H1 (cell line): Measurements from ENCODE around the gene COL4A1. TPM values are rescaled to one million over a fixed set of nuclear protein-coding genes. Genes with fewer than 3 reads are reported as not detected.

ENCODE experiments used
- CTCF ChIA-PET: fragments of 300-600 bp; sonication (Branson Sonifier 250); formaldehyde crosslinking; loops from one replicate; lab custom pipeline; 2021; ENCODE audit not compliant: partially characterized antibody; lab: Charles Lee
- POLR2A ChIA-PET: fragments of 300-600 bp; sonication (Branson Sonifier 250); formaldehyde crosslinking; loops from one replicate; lab custom pipeline; 2021; ENCODE audit warnings: inconsistent platforms; ENCODE audit not compliant: partially characterized antibody; lab: Charles Lee
- DNase-seq, 2 experiments: peaks; one replicate each; pipeline versions ENCODE4 v3.0.0 to v3.0.0-alpha.2; 2010 to 2022; ENCODE audit warnings: low spot score in 2 of 2, low read depth in 1 of 2, mixed read lengths in 1 of 2
- FAIRE-seq: peaks from 2 replicates; lab custom pipeline; 2011; peaks lifted over from hg19 to GRCh38; lab: Jason Lieb, UNC
- H2AFZ ChIP-seq: 2 replicates; pipeline ENCODE4 v1.8.1; 2012; ENCODE audit warnings: low read length, inconsistent platforms
- H2AK5ac ChIP-seq: 2 replicates; pipeline ENCODE4 v1.6.1; 2013; ENCODE audit warnings: low read depth, low read length
- H2BK120ac ChIP-seq: replicated peaks from 2 replicates; pipeline ENCODE3; 2013; ENCODE audit warnings: low read depth, low read length, inconsistent platforms
- H2BK12ac ChIP-seq: 2 replicates; pipeline ENCODE4 v1.6.1; 2013; ENCODE audit warnings: low read depth, low read length
- H2BK15ac ChIP-seq: 2 replicates; pipeline ENCODE4 v1.6.1; 2013; ENCODE audit warnings: low read length
- H2BK20ac ChIP-seq: 2 replicates; pipeline ENCODE4 v1.6.1; 2013; ENCODE audit warnings: low read length
- H2BK5ac ChIP-seq: 2 replicates; pipeline ENCODE4 v1.6.1; 2013; ENCODE audit warnings: low read depth, low read length
- H3K14ac ChIP-seq: 2 replicates; pipeline ENCODE4 v1.6.1; 2013; ENCODE audit warnings: inconsistent platforms; ENCODE audit not compliant: insufficient read length
- H3K18ac ChIP-seq: 2 replicates; pipeline ENCODE4 v1.6.1; 2013; ENCODE audit warnings: low read length; ENCODE audit errors: extremely low read depth
- H3K23ac ChIP-seq: 2 replicates; pipeline ENCODE4 v1.6.1; 2013; ENCODE audit warnings: inconsistent platforms; ENCODE audit not compliant: insufficient read length
- H3K23me2 ChIP-seq: 2 replicates; pipeline ENCODE4 v1.6.1; 2013; ENCODE audit warnings: low read depth, low read length
- H3K27ac ChIP-seq: 2 replicates; pipeline ENCODE4 v1.6.1; 2011; ENCODE audit warnings: low read depth, low read length, inconsistent platforms
- H3K27me3 ChIP-seq, 4 experiments: replicated peaks in 1 of 4; 1 replicate in 1 of 4; 2 replicates in 3 of 4; pipeline versions ENCODE4 v1.6.1 to v1.8.1; 2011 to 2013; ENCODE audit warnings: low read length in 3 of 4, mild to moderate bottlenecking in 3 of 4, inconsistent platforms in 2 of 4, mixed read lengths in 2 of 4, moderate library complexity in 1 of 4; ENCODE audit not compliant: control insufficient read depth in 3 of 4, insufficient read depth in 3 of 4; ENCODE audit errors: extremely low read depth in 1 of 4
- H3K36me3 ChIP-seq, 4 experiments: 2 replicates each; pipeline versions ENCODE4 v1.6.1 to v1.8.1; 2011 to 2013; ENCODE audit warnings: mild to moderate bottlenecking in 4 of 4, low read length in 3 of 4, moderate library complexity in 2 of 4, control low read depth in 1 of 4, inconsistent platforms in 1 of 4; ENCODE audit not compliant: insufficient read depth in 4 of 4, control insufficient read depth in 2 of 4
- H3K4ac ChIP-seq: replicated peaks from 2 replicates; pipeline ENCODE3; 2013; ENCODE audit warnings: low read length, low read depth, mixed read lengths, inconsistent platforms; ENCODE audit not compliant: insufficient read length
- H3K4me1 ChIP-seq, 4 experiments: replicated peaks in 1 of 4; 1 replicate in 1 of 4; 2 replicates in 3 of 4; pipeline versions ENCODE4 v1.6.1 to v1.8.1; 2011 to 2013; ENCODE audit warnings: low read length in 3 of 4, inconsistent platforms in 2 of 4, mixed read lengths in 1 of 4; ENCODE audit not compliant: insufficient read depth in 4 of 4, control insufficient read depth in 3 of 4
- H3K4me2 ChIP-seq, 2 experiments: 2 replicates each; pipeline versions ENCODE4 v1.6.1 to v1.8.1; 2011 to 2013; ENCODE audit warnings: low read depth in 2 of 2, low read length in 2 of 2, control low read depth in 1 of 2, inconsistent platforms in 1 of 2, mild to moderate bottlenecking in 1 of 2; ENCODE audit not compliant: insufficient read depth in 1 of 2
- H3K4me3 ChIP-seq, 4 experiments: fragments of 200-600, 300-600 bp in 1 of 4; sonication (generic), shearing (Covaris generic), sonication (Bioruptor Twin) in 1 of 4; 2 replicates each; pipeline versions ENCODE4 v1.5.1 to v1.8.1; 2011 to 2016; ENCODE audit warnings: low read length in 4 of 4, low read depth in 3 of 4, control low read depth in 2 of 4, inconsistent platforms in 2 of 4, mild to moderate bottlenecking in 2 of 4, mixed read lengths in 1 of 4, moderate library complexity in 1 of 4; ENCODE audit not compliant: insufficient read depth in 2 of 4; ENCODE audit errors: extremely low read depth in 1 of 4
- H3K56ac ChIP-seq: replicated peaks from 2 replicates; pipeline ENCODE3; 2013; ENCODE audit warnings: low read depth, mild to moderate bottlenecking, mixed read lengths, low read length, inconsistent platforms; ENCODE audit not compliant: insufficient read length
- H3K79me1 ChIP-seq: 2 replicates; pipeline ENCODE4 v1.6.1; 2013; ENCODE audit warnings: low read depth, low read length, control low read depth
- H3K79me2 ChIP-seq, 2 experiments: 2 replicates each; pipeline versions ENCODE4 v1.6.1 to v1.8.1; 2012 to 2013; ENCODE audit warnings: low read length in 2 of 2, mild to moderate bottlenecking in 2 of 2, inconsistent platforms in 1 of 2; ENCODE audit not compliant: insufficient read depth in 2 of 2, control insufficient read depth in 1 of 2
- H3K9ac ChIP-seq, 4 experiments: replicated peaks in 1 of 4; 1 replicate in 1 of 4; 2 replicates in 3 of 4; pipeline versions ENCODE4 v1.6.1 to v1.8.1; 2011 to 2013; ENCODE audit warnings: low read depth in 3 of 4, low read length in 3 of 4, control low read depth in 2 of 4, mild to moderate bottlenecking in 2 of 4, moderate library complexity in 2 of 4, inconsistent platforms in 1 of 4; ENCODE audit errors: extremely low read depth in 1 of 4
- H3K9me3 ChIP-seq, 2 experiments: 2 replicates each; pipeline versions ENCODE4 v1.6.1 to v1.8.1; 2012 to 2013; ENCODE audit warnings: mild to moderate bottlenecking in 2 of 2, moderate library complexity in 2 of 2, control low read depth in 1 of 2, inconsistent platforms in 1 of 2, low read depth in 1 of 2, low read length in 1 of 2, mixed read lengths in 1 of 2; ENCODE audit not compliant: insufficient read depth in 2 of 2
- H4K20me1 ChIP-seq, 2 experiments: replicated peaks in 1 of 2; 2 replicates each; pipeline versions ENCODE3 to v1.8.1; 2011 to 2013; ENCODE audit warnings: inconsistent platforms in 2 of 2, low read length in 2 of 2, mild to moderate bottlenecking in 1 of 2; ENCODE audit not compliant: insufficient read depth in 2 of 2, control insufficient read depth in 1 of 2
- H4K5ac ChIP-seq: 2 replicates; pipeline ENCODE4 v1.6.1; 2013; ENCODE audit warnings: low read length, low read depth, mixed read lengths, inconsistent platforms; ENCODE audit not compliant: insufficient read length
- H4K8ac ChIP-seq: 2 replicates; pipeline ENCODE4 v1.8.0; 2013; ENCODE audit warnings: mild to moderate bottlenecking, moderate library complexity, low read length, inconsistent platforms; ENCODE audit not compliant: insufficient read depth; ENCODE audit errors: extremely low read depth
- H4K91ac ChIP-seq: replicated peaks from 2 replicates; pipeline ENCODE3; 2013; ENCODE audit warnings: low read length, mixed read lengths, inconsistent platforms; ENCODE audit not compliant: insufficient read length
- CBX5 ChIP-seq: fragments of 300-800, 300-1000 bp; sonication (generic); IDR thresholded peaks from 2 replicates; pipeline ENCODE4 v1.7.1; 2016; ENCODE audit warnings: antibody characterized with exemption, low read length, low read depth
- CBX8 ChIP-seq: fragments of 300-800, 300-1000 bp; sonication (generic); IDR thresholded peaks from 2 replicates; pipeline ENCODE4 v1.7.1; 2016; ENCODE audit warnings: low read depth, low read length, borderline replicate concordance
- CEBPB ChIP-seq: IDR thresholded peaks from 2 replicates; pipeline ENCODE4 v1.6.1; 2012; ENCODE audit warnings: low read depth, low read length
- CTBP2 ChIP-seq: IDR thresholded peaks from 2 replicates; pipeline ENCODE4 v1.7.0; 2011; ENCODE audit warnings: borderline replicate concordance, mild to moderate bottlenecking, moderate library complexity, mixed read lengths, low read length; ENCODE audit not compliant: insufficient read depth, insufficient read length
- EGR1 ChIP-seq: IDR thresholded peaks from 2 replicates; pipeline ENCODE4 v1.6.1; 2011; ENCODE audit warnings: low read depth, low read length, borderline replicate concordance
- EP300 ChIP-seq, 2 experiments: IDR thresholded peaks; 1 replicate in 1 of 2; 2 replicates in 1 of 2; pipeline ENCODE4 v1.6.1; 2011 to 2012; ENCODE audit warnings: low read depth in 2 of 2, low read length in 2 of 2, mild to moderate bottlenecking in 2 of 2, borderline replicate concordance in 1 of 2, inconsistent platforms in 1 of 2, moderate library complexity in 1 of 2
- EZH2 ChIP-seq: fragments of 200-600 bp; sonication (generic); IDR thresholded peaks from 2 replicates; pipeline ENCODE4 v1.7.1; 2012; ENCODE audit warnings: low read depth, mild to moderate bottlenecking, moderate library complexity, low read length, inconsistent platforms; ENCODE audit not compliant: severe bottlenecking
- FOSL1 ChIP-seq: IDR thresholded peaks from 2 replicates; pipeline ENCODE4 v1.6.1; 2011; ENCODE audit warnings: mild to moderate bottlenecking, low read depth, low read length, moderate library complexity; ENCODE audit not compliant: insufficient read depth
- GTF2F1 ChIP-seq: IDR thresholded peaks from 2 replicates; pipeline ENCODE4 v1.6.1; 2012; ENCODE audit warnings: low read depth, low read length, improper control_type of control experiment, borderline replicate concordance
- MAX ChIP-seq: IDR thresholded peaks from 2 replicates; pipeline ENCODE4 v1.6.1; 2012; ENCODE audit warnings: inconsistent platforms
- NRF1 ChIP-seq: IDR thresholded peaks from 2 replicates; pipeline ENCODE4 v1.6.1; 2011; ENCODE audit warnings: mild to moderate bottlenecking, low read depth, low read length, improper control_type of control experiment
- RBBP5 ChIP-seq: IDR thresholded peaks from 2 replicates; pipeline ENCODE4 v1.7.1; 2012; ENCODE audit warnings: low read depth, mild to moderate bottlenecking, inconsistent platforms, low read length, moderate library complexity, borderline replicate concordance
- TCF12 ChIP-seq: IDR thresholded peaks from 2 replicates; pipeline ENCODE4 v1.6.1; 2011; ENCODE audit warnings: low read depth, mild to moderate bottlenecking, low read length
- WGBS, 2 experiments: shearing (Covaris generic) in 1 of 2; methylation state at CpG; one replicate each; pipeline versions ENCODE4 v1.1.6 to v1.1.7; 2013 to 2015; ENCODE audit warnings: low lambda C conversion rate in 2 of 2, mixed read lengths in 2 of 2, inconsistent platforms in 1 of 2, low coverage in 1 of 2, missing lambda C conversion rate in 1 of 2; ENCODE audit not compliant: insufficient replicate concordance in 2 of 2, insufficient coverage in 1 of 2, insufficient read length in 1 of 2; ENCODE audit errors: extremely low coverage in 1 of 2, missing lambda C conversion rate in 1 of 2; 5-methylcytosine and 5-hydroxymethylcytosine counted together
- polyA plus RNA-seq, 7 experiments: library from polyadenylated mRNA; depleted of rRNA in 3 of 7; stranded (reverse) in 5 of 7; unstranded in 2 of 7; fragments of >200 nt in 5 of 7; fragments of 200-250 nt in 2 of 7; gene quantifications; 1 replicate in 5 of 7; 2 replicates in 1 of 7; 4 replicates in 1 of 7; pipeline versions ENCODE4 v1.2.1 to v1.2.3, GENCODE V29; 2011 to 2013; ENCODE audit warnings: missing spikeins in 2 of 7, mixed read lengths in 2 of 7
- total RNA-seq: library from RNA; stranded (reverse); fragmentation: NEBNext Ultra II Directional; extraction: Animal tissue kit (Norgen Biotek cat#: 25700); gene quantifications from 2 replicates; pipeline ENCODE4 v1.2.1, GENCODE V29; 2021

COL4A1 gene
- total and polyA plus RNA-seq, 2 of the 8 experiments (the other 6 are each of a cell fraction or from before 2014, with no cell fraction given): 30.7 to 82.0 TPM

DNA sequence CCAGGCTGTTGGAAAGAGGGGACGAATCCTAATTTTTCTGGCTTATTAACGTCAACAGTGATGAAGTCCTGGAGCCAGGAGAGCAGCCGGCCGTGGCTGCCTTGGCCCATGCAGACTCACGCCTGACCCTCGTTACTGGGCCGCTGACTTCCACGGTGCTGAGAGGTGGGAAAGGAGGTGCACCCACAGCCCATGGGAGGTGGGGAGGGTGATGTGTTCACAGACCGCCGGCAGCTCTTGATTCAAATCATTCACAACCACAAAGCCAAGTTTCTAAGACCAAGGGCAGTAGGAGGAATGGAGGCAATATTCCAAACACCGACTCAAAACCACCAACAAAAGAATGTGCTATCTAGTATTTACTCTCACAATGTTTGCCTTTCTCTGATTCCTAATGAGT lies 24.4 kb upstream of the COL4A1 start:
- Histone ChIP-seq H4K91ac (no peak overlapping the region), H3K36me3 (no peaks in the 10 kb centered on the region; a peak in 1 of 8 replicates), H4K8ac (no peak overlapping the region), H3K4me3 (no peak overlapping the region), H3K14ac (no peak overlapping the region), H3K4me1 (peaks cover 5 to 14% (median 9%) of the 10 kb centered on the region in 4 experiments), H3K18ac (no peak overlapping the region), H3K9me3 (no peaks in the 10 kb centered on the region), H2BK20ac (no peak overlapping the region), H3K23ac (no peak overlapping the region), H4K5ac (no peak overlapping the region), H3K56ac (no peak overlapping the region), H3K4ac (no peak overlapping the region), H3K79me1 (peaks cover 3% of the 10 kb centered on the region; the same call in 1 of the 2 replicates), H3K27ac (no peak overlapping the region), H3K27me3 (no peaks in the 10 kb centered on the region), H2AK5ac (no peak overlapping the region), H3K23me2 (no peaks in the 10 kb centered on the region), H3K4me2 (no peak overlapping the region), H2BK12ac (no peak overlapping the region), H2BK15ac (no peak overlapping the region), H3K9ac (no peak overlapping the region), H2AFZ (no peak overlapping the region), H3K79me2 (no peaks in the 10 kb centered on the region), H4K20me1 (peaks cover 0 to 2% of the 10 kb centered on the region in 2 experiments), H2BK120ac (no peak overlapping the region), H2BK5ac (no peak overlapping the region)
- 93% methylated on average over 11 of the region's 11 CpGs; no CpG with 5 or more reads in 1 of the 2 experiments for WGBS, 2 experiments
- CTCF ChIA-PET: interaction anchor here (1.4 to 3.4 kb wide), 2 partner anchors 8 to 20 kb away, joined by 3 to 17 read pairs; no protein-coding TSS in a partner anchor
- no peak for FAIRE-seq
- DNase-seq: no peak
- POLR2A ChIA-PET: interaction anchor here (0.9 kb wide), 1 partner anchor 77 kb away, joined by 3 read pairs; no protein-coding TSS in a partner anchor
- TF ChIP-seq CEBPB (no peak), TCF12 (no peak), GTF2F1 (no peak), RBBP5 (no peak), EP300 (IDR thresholded peaks at IDR 0.05; ENCODE audit: borderline replicate concordance in 1 of 2, low read depth in 2 of 2, low read length in 2 of 2) (no peak), CBX5 (no peak), EZH2 (no peak), EGR1 (no peak), FOSL1 (no peak), MAX (no peak), CTBP2 (no peak), NRF1 (no peak), CBX8 (no peak)
